Gastrocnemius medialis (tissue), 4 donors: Measurements from ENCODE around the gene WNT9A. TPM values are rescaled to one million over a fixed set of nuclear protein-coding genes. Genes with fewer than 3 reads are reported as not detected.

Experiments
- ATAC-seq, 2 donors: fragments of 150-250 bp; one replicate each; pipeline ENCODE4 v1.9.1; 2016
- DNase-seq, 2 donors: peaks; one replicate each; pipeline ENCODE4 v3.0.0-alpha.2; 2019
- H3K27ac ChIP-seq, 4 donors: fragments of 200-600 bp; sonication (generic); 1 replicate in 1 of 4; 2 replicates in 3 of 4; pipeline ENCODE4 v1.5.1; 2016 to 2018; ENCODE audit warnings: mild to moderate bottlenecking in 2 of 4, moderate library complexity in 1 of 4
- H3K27me3 ChIP-seq, 3 donors: fragments of 200-600 bp; sonication (generic) in 2 of 3; 1 replicate in 1 of 3; 2 replicates in 2 of 3; pipeline versions ENCODE4 v1.5.1 to v1.6.0; 2016 to 2019; ENCODE audit warnings: mild to moderate bottlenecking in 1 of 3, moderate library complexity in 1 of 3
- H3K36me3 ChIP-seq, 2 donors: fragments of 200-600 bp; sonication (generic) in 1 of 2; one replicate each; pipeline ENCODE4 v1.5.1; 2017 to 2018
- H3K4me1 ChIP-seq, 2 donors: fragments of 200-600 bp; sonication (generic) in 1 of 2; one replicate each; pipeline ENCODE4 v1.5.1; 2016 to 2017; ENCODE audit warnings: mild to moderate bottlenecking in 2 of 2
- H3K4me3 ChIP-seq, 4 donors: fragments of 200-600 bp; sonication (generic) in 3 of 4; 1 replicate in 1 of 4; 2 replicates in 3 of 4; pipeline ENCODE4 v1.5.1; 2016 to 2019; ENCODE audit warnings: mild to moderate bottlenecking in 2 of 4
- H3K9me3 ChIP-seq, 3 donors: fragments of 200-600 bp; sonication (generic) in 2 of 3; 1 replicate in 1 of 3; 2 replicates in 2 of 3; pipeline ENCODE4 v1.5.1; 2016 to 2019
- CTCF ChIP-seq, 5 experiments: fragments of 450-650 bp in 3 of 5; fragments of 200-600 bp in 2 of 5; sonication (generic) in 2 of 5; IDR thresholded peaks in 4 of 5; conservative IDR thresholded peaks in 1 of 5; 1 replicate in 4 of 5; 2 replicates in 1 of 5; pipeline ENCODE4 v1.5.1; 2016 to 2019; ENCODE audit warnings: antibody characterized with exemption in 5 of 5, mild to moderate bottlenecking in 3 of 5, moderate library complexity in 3 of 5
- POLR2A ChIP-seq, 2 donors: fragments of 450-650 bp; IDR thresholded peaks; one replicate each; pipeline ENCODE4 v1.6.1; 2017; ENCODE audit warnings: antibody characterized with exemption in 2 of 2, mild to moderate bottlenecking in 2 of 2, moderate library complexity in 2 of 2
- in situ Hi-C, 4 donors: fragments of 200-750 bp; cut with MboI; loops; one replicate each; pipeline versions ENCODE4 v1.15.0 to v1.8.0; 2017; ENCODE audit warnings: low sequenced_read_pairs in 4 of 4
- intact Hi-C: fragments of 100-400 bp; cut with DNase I; formaldehyde crosslinking; loops from one replicate; pipeline ENCODE4 v1.15.1; 2023; ENCODE audit warnings: low total_unique reads
- total RNA-seq, 4 donors: library from RNA; depleted of rRNA; stranded (reverse); fragments of >200 nt; gene quantifications; one replicate each; pipeline versions ENCODE4 v1.1.0 to v1.2.3, GENCODE V29; 2016

Gene WNT9A
- total RNA-seq, 4 donors from 2014 or later = 6.8 to 29.4 (median 15.5) TPM

- DNase-seq = peak in 1 of 2 donors; percentile 46
- no peaks in the 10 kb centered on the region for H3K9me3 ChIP-seq
- no peaks in the 10 kb centered on the region for H3K27me3 ChIP-seq
- in situ Hi-C loops = no loop called here
- no peak for ATAC-seq
- intact Hi-C loops = loop anchor here (10.0 kb wide), 2 partner anchors 143 to 1683 kb away; partner anchors contain the start of genes ARF1, TAF5L and URB2
- no peaks in the 10 kb centered on the region for H3K36me3 ChIP-seq
- TF ChIP-seq CTCF (IDR thresholded peaks at IDR 0.05 in 4 of 5, conservative IDR thresholded peaks at IDR 0.05 in 1 of 5) = no peak
- TF ChIP-seq POLR2A (IDR thresholded peaks at IDR 0.05) = no peak
- H3K4me3 ChIP-seq = peak overlapping the region in 3 of 4 donors; percentile 35 to 67 (median 40)
- peaks cover 64 to 70% of the 10 kb centered on the region in 2 donors for H3K4me1 ChIP-seq
- peak overlapping the region; percentile 91 to 98 (median 97) for H3K27ac ChIP-seq
Observed at GRCh38 chr1:227941509-227942020, 6.2 kb downstream of the WNT9A start.

GRCh38 chr1:227940791-227941241, 6.9 kb downstream of the WNT9A start:
- intact Hi-C loops = loop anchor here (10.0 kb wide), 2 partner anchors 144 to 1684 kb away; partner anchors contain the start of genes ARF1, TAF5L and URB2
- Histone ChIP-seq H3K9me3 (no peaks in the 10 kb centered on the region), H3K4me3 (peak overlapping the region in 2 of 4 donors; percentile 9 to 20), H3K36me3 (no peaks in the 10 kb centered on the region), H3K4me1 (peaks cover 57 to 63% of the 10 kb centered on the region in 2 donors), H3K27me3 (no peaks in the 10 kb centered on the region), H3K27ac (peak overlapping the region in 3 of 4 donors; percentile 97 to 98 (median 97))
- DNase-seq = peak in 1 of 2 donors; percentile 37
- in situ Hi-C loops = no loop called here
- no peak for TF ChIP-seq CTCF (IDR thresholded peaks at IDR 0.05 in 4 of 5, conservative IDR thresholded peaks at IDR 0.05 in 1 of 5)
- no peak for TF ChIP-seq POLR2A (IDR thresholded peaks at IDR 0.05)
- no peak for ATAC-seq

GRCh38 chr1:227939791-227940771, 7.7 kb downstream of the WNT9A start:
- ATAC-seq = no peak
- in situ Hi-C loops = loop anchor here in 1 of 4 donors (10.0 kb wide), 1 partner anchor 175 kb away; no protein-coding TSS in a partner anchor
- TF ChIP-seq POLR2A (IDR thresholded peaks at IDR 0.05) = peak in 1 of 2 donors; percentile 11
- TF ChIP-seq CTCF (IDR thresholded peaks at IDR 0.05 in 4 of 5, conservative IDR thresholded peaks at IDR 0.05 in 1 of 5) = no peak

GRCh38 chr1:227938911-227939790, 8.6 kb downstream of the WNT9A start:
- no peaks in the 10 kb centered on the region for H3K36me3 ChIP-seq
- TF ChIP-seq CTCF (IDR thresholded peaks at IDR 0.05 in 4 of 5, conservative IDR thresholded peaks at IDR 0.05 in 1 of 5) = no peak
- TF ChIP-seq POLR2A (IDR thresholded peaks at IDR 0.05) = no peak
- peaks cover 49 to 50% of the 10 kb centered on the region in 2 donors for H3K4me1 ChIP-seq
- DNase-seq = peak in 1 of 2 donors; percentile 8
- intact Hi-C loops (no loop called here), in situ Hi-C loops (loop anchor here in 1 of 4 donors (10.0 kb wide), 1 partner anchor 174 kb away; no protein-coding TSS in a partner anchor)
- H3K27me3 ChIP-seq = no peaks in the 10 kb centered on the region
- ATAC-seq = no peak
- H3K27ac ChIP-seq = peak overlapping the region in 3 of 4 donors; percentile 11 to 97 (median 18)
- no peak overlapping the region for H3K4me3 ChIP-seq
- H3K9me3 ChIP-seq = no peaks in the 10 kb centered on the region

More at GRCh38 chr1:227939791-227940771, 7.7 kb downstream of the WNT9A start:
- no peaks in the 10 kb centered on the region for H3K27me3 ChIP-seq
- H3K36me3 ChIP-seq = no peaks in the 10 kb centered on the region
- peak overlapping the region in 2 of 4 donors; percentile 9 to 20 for H3K4me3 ChIP-seq
- H3K4me1 ChIP-seq = peaks cover 49 to 56% of the 10 kb centered on the region in 2 donors
- peak overlapping the region in 3 of 4 donors; percentile 97 to 98 (median 97) for H3K27ac ChIP-seq
- DNase-seq = peak in 1 of 2 donors; percentile 9
- intact Hi-C loops = loop anchor here (10.0 kb wide), 2 partner anchors 145 to 1685 kb away; partner anchors contain the start of genes ARF1, TAF5L and URB2
- no peaks in the 10 kb centered on the region for H3K9me3 ChIP-seq
